A549 (cell line): ENCODE data around the gene KIF4B.

Source experiments
- CEBPB ChIP-seq, 2 experiments: fragments of >200 bp in 1 of 2; sonication (Bioruptor Twin) in 1 of 2; formaldehyde crosslinking in 1 of 2; IDR thresholded peaks; 2 replicates each; pipeline ENCODE4 v1.6.1; 2012 to 2016
- CTCF ChIP-seq: fragments of >200 bp; sonication (Bioruptor Twin); formaldehyde crosslinking; IDR thresholded peaks from 3 replicates; pipeline ENCODE4 v1.5.1; 2016
- KDM5A ChIP-seq: fragments of 200-600 bp; sonication (generic); IDR thresholded peaks from 2 replicates; pipeline ENCODE4 v1.6.1; 2016; ENCODE audit warnings: antibody characterized with exemption, mild to moderate bottlenecking

- no peak for TF ChIP-seq CTCF
- no peak for TF ChIP-seq CEBPB (IDR thresholded peaks at IDR 0.05)
- no peak for TF ChIP-seq KDM5A
Observed at GRCh38 chr5:154984946-154985516, 28.5 kb upstream of the KIF4B start.
